T-cell (primary cell): ENCODE measurements around the gene UBQLN4. TPM values are rescaled to one million over a fixed set of nuclear protein-coding genes. Genes with fewer than 3 reads are reported as not detected.

Experiments used
- ATAC-seq, 4 experiments: fragments of 200-7000 bp in 3 of 4; fragments of 150-1000 bp in 1 of 4; cut with Tn5 transposase; replicated peaks in 1 of 4; 1 replicate in 3 of 4; 2 replicates in 1 of 4; pipeline ENCODE4 v1.10.0; 2021; ENCODE audit warnings: moderate library complexity in 3 of 4, mild to moderate bottlenecking in 2 of 4, moderate number of reproducible peaks in 1 of 4
- CTCF ChIA-PET, 2 donors: fragments of 300-600 bp; sonication (Branson Sonifier 250); formaldehyde crosslinking; loops; one replicate each; lab custom pipeline; 2022; ENCODE audit warnings: antibody characterized with exemption in 2 of 2; lab: Charles Lee
- POLR2A ChIA-PET, 2 donors: fragments of 300-600 bp; sonication (Branson Sonifier 250); formaldehyde crosslinking; loops; one replicate each; lab custom pipeline; 2022; ENCODE audit warnings: antibody characterized with exemption in 2 of 2; lab: Charles Lee
- DNase-seq, 35 experiments: peaks; one replicate each; pipeline versions ENCODE4 v3.0.0 to v3.0.0-alpha.2; 2013 to 2023
- H3K27ac ChIP-seq: one replicate; pipeline ENCODE4 v1.5.1; 2013; ENCODE audit warnings: low read length
- H3K27me3 ChIP-seq, 2 experiments: replicated peaks in 1 of 2; 1 replicate in 1 of 2; 2 replicates in 1 of 2; pipeline versions ENCODE4 v1.6.1 to v1.7.0; 2013; ENCODE audit warnings: low read length in 1 of 2, mixed read lengths in 1 of 2; ENCODE audit not compliant: control insufficient read depth in 2 of 2, insufficient read depth in 2 of 2; ENCODE audit errors: extremely low read depth in 1 of 2
- H3K36me3 ChIP-seq, 2 donors: 1 replicate in 1 of 2; 2 replicates in 1 of 2; pipeline versions ENCODE4 v1.6.1 to v1.7.0; 2013; ENCODE audit warnings: low read length in 1 of 2; ENCODE audit not compliant: control insufficient read depth in 2 of 2, insufficient read depth in 1 of 2; ENCODE audit errors: extremely low read depth in 1 of 2
- H3K4me1 ChIP-seq, 2 experiments: 1 replicate in 1 of 2; 2 replicates in 1 of 2; pipeline versions ENCODE4 v1.6.1 to v1.7.0; 2013; ENCODE audit warnings: low read length in 2 of 2, mixed read lengths in 1 of 2; ENCODE audit not compliant: insufficient read depth in 2 of 2, control insufficient read depth in 1 of 2; ENCODE audit errors: extremely low read depth in 1 of 2
- H3K4me3 ChIP-seq, 2 donors: 1 replicate in 1 of 2; 2 replicates in 1 of 2; pipeline versions ENCODE4 v1.5.1 to v1.7.0; 2013; ENCODE audit warnings: mild to moderate bottlenecking in 2 of 2, low read length in 1 of 2, moderate library complexity in 1 of 2; ENCODE audit not compliant: control insufficient read depth in 1 of 2; ENCODE audit errors: extremely low read depth in 1 of 2
- H3K9me3 ChIP-seq: 2 replicates; pipeline ENCODE4 v1.7.0; 2013
- H3K27ac Mint-ChIP-seq, 2 donors: one replicate each; pipeline ENCODE4 v1.8.0; 2020 to 2021; ENCODE audit warnings: mild to moderate bottlenecking in 2 of 2, mixed read lengths in 2 of 2
- H3K27me3 Mint-ChIP-seq, 2 donors: one replicate each; pipeline ENCODE4 v1.8.0; 2021 to 2022; ENCODE audit warnings: mixed read lengths in 2 of 2
- H3K36me3 Mint-ChIP-seq: one replicate; pipeline ENCODE4 v1.8.0; 2021; ENCODE audit warnings: mixed read lengths
- H3K4me1 Mint-ChIP-seq, 3 donors: one replicate each; pipeline ENCODE4 v1.8.0; 2020 to 2022; ENCODE audit warnings: mixed read lengths in 3 of 3, mild to moderate bottlenecking in 1 of 3
- H3K4me3 Mint-ChIP-seq, 3 donors: one replicate each; pipeline ENCODE4 v1.8.0; 2020 to 2022; ENCODE audit warnings: mild to moderate bottlenecking in 3 of 3, mixed read lengths in 3 of 3, moderate library complexity in 3 of 3
- H3K9me3 Mint-ChIP-seq, 3 donors: one replicate each; pipeline ENCODE4 v1.8.0; 2020 to 2022; ENCODE audit warnings: mixed read lengths in 3 of 3
- WGBS: methylation state at CpG from one replicate; pipeline ENCODE4 v1.1.5; 2013; ENCODE audit warnings: missing lambda C conversion rate; ENCODE audit not compliant: insufficient coverage; 5-methylcytosine and 5-hydroxymethylcytosine counted together
- total RNA-seq, 35 experiments: library from RNA in 6 of 35; stranded (reverse) in 6 of 35; fragments of 120-200 nt in 1 of 35; gene quantifications; one replicate each; pipeline versions ENCODE4 v1.2.1 to v1.2.4 and lab custom pipeline; 2013 to 2026

UBQLN4 gene
- total RNA-seq, 5 donors from 2014 or later (not counting 1 experiment from before 2014, with no cell fraction given): 21.9 to 39.6 (median 37.9) TPM

DNA sequence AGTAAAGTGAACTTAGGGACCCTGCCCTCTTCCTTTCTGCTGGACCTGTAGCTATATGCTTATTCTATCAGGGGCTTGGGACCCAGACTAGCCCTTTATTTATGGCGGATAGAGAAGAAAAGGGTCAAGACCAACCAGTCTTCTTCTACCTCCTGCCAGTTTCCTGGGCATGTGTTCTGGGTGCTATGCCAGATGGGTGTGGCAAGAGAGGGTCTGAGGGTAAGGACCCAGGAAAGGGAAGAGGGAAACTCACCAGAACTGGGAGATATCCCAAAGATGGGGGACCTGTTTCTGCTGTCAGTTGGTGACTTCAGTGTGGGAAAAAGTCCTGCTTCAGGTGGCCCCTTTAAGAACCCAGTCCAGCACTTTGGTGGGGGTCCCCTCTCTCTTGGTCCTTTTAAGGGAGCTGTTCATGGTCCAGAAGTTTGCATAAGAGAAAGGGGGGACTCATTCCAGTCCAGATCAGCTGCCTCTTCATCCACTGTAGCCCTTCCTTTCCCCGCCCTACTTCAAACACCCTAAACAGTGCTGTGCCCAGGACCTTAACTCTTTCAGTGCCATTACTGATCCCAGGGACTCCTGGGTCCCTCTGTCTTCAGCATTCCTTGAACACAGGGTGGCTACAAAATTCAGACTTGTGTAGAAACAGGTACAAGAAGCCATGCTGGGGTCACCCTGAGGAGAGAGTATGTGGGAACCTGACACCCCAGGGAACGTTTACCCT is 51.2 kb downstream of the UBQLN4 start:
- WGBS: no CpG with 5 or more reads among the region's 3 CpGs
- Histone ChIP-seq H3K4me3 (no peak overlapping the region), H3K27ac (no peak overlapping the region), H3K36me3 (peaks cover 0 to 4% of the 10 kb centered on the region in 2 donors), H3K27me3 (no peaks in the 10 kb centered on the region), H3K9me3 (no peaks in the 10 kb centered on the region), H3K4me1 (peaks cover 7 to 25% of the 10 kb centered on the region in 2 experiments)
- Mint-ChIP-seq H3K4me1 (peaks cover 14 to 31% (median 21%) of the 10 kb centered on the region in 3 donors), H3K36me3 (no peaks in the 10 kb centered on the region), H3K27me3 (no peaks in the 10 kb centered on the region), H3K9me3 (no peaks in the 10 kb centered on the region), H3K4me3 (no peak overlapping the region), H3K27ac (no peak overlapping the region)
- ATAC-seq (no peak), DNase-seq (no peak)
- ChIA-PET POLR2A (no interaction called here), CTCF (interaction anchor here (0.7 kb wide), 2 partner anchors 191 to 197 kb away, joined by 3 to 5 read pairs; partner anchors contain the start of gene SLC25A44 (in 1 of the 2))

GRCh38 chr1:156001662-156002171 is 51.9 kb downstream of the UBQLN4 start:
- CTCF ChIA-PET: interaction anchor here in 1 of 2 donors (0.7 kb wide), 1 partner anchor 197 kb away, joined by 5 read pairs; no protein-coding TSS in a partner anchor
- no peak for ATAC-seq
- no peak overlapping the region for H3K27ac Mint-ChIP-seq

GRCh38 chr1:156001021-156001661 is 52.5 kb downstream of the UBQLN4 start:
- H3K27me3 Mint-ChIP-seq: no peaks in the 10 kb centered on the region
- DNase-seq (no peak), ATAC-seq (no peak)
- H3K27ac Mint-ChIP-seq: no peak overlapping the region
- 88% methylated on average over 7 of the region's 10 CpGs for whole genome bisulfite sequencing
- H3K27ac ChIP-seq: no peak overlapping the region
- no peaks in the 10 kb centered on the region for H3K36me3 ChIP-seq
- peaks cover 7 to 22% of the 10 kb centered on the region in 2 experiments for H3K4me1 ChIP-seq
- no peaks in the 10 kb centered on the region for H3K9me3 ChIP-seq
- ChIA-PET POLR2A (interaction anchor here in 1 of 2 donors (0.5 kb wide), 1 partner anchor 313 kb away, joined by 5 read pairs; no protein-coding TSS in a partner anchor), CTCF (interaction anchor here (0.5 to 0.6 kb wide), 2 partner anchors 29 to 134 kb away, joined by 3 to 4 read pairs; no protein-coding TSS in a partner anchor)
- H3K4me3 Mint-ChIP-seq: no peak overlapping the region
- H3K4me1 Mint-ChIP-seq: peaks cover 14 to 23% (median 18%) of the 10 kb centered on the region in 3 donors
- no peaks in the 10 kb centered on the region for H3K36me3 Mint-ChIP-seq
- H3K9me3 Mint-ChIP-seq: no peaks in the 10 kb centered on the region
- no peak overlapping the region for H3K4me3 ChIP-seq
- no peaks in the 10 kb centered on the region for H3K27me3 ChIP-seq

More at GRCh38 chr1:156001662-156002171, 51.9 kb downstream of the UBQLN4 start:
- DNase-seq: no peak
- Mint-ChIP-seq H3K4me1 (peaks cover 14 to 26% (median 19%) of the 10 kb centered on the region in 3 donors), H3K27me3 (no peaks in the 10 kb centered on the region), H3K4me3 (no peak overlapping the region), H3K36me3 (no peaks in the 10 kb centered on the region), H3K9me3 (no peaks in the 10 kb centered on the region)
- POLR2A ChIA-PET: no interaction called here
- 100% methylated on average over 2 of the region's 4 CpGs for WGBS
- H3K27ac ChIP-seq: no peak overlapping the region
- peaks cover 0 to 1% of the 10 kb centered on the region in 2 donors for H3K36me3 ChIP-seq
- no peak overlapping the region for H3K4me3 ChIP-seq
- H3K27me3 ChIP-seq: no peaks in the 10 kb centered on the region
- H3K4me1 ChIP-seq: peaks cover 7 to 23% of the 10 kb centered on the region in 2 experiments
- H3K9me3 ChIP-seq: no peaks in the 10 kb centered on the region

DNA sequence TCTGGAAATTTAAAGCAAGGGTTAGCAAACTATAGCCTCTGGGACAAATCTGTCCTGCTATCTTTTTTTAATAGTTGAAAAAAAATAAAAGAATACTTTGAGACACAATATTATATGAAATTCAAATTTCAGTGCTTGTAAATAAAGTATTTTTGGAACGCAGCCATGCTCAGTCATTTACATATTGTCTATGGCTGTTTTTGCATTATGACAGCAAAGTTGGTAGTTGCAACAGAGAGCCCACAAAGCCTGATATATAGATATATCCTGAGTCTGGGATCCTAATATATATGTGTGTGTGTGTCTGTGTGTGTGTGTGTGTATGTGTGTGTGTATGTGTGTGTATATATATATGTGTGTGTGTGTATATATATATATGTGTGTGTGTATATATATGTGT is 53.6 kb downstream of the UBQLN4 start:
- Mint-ChIP-seq H3K27me3 (no peaks in the 10 kb centered on the region), H3K4me1 (peaks cover 6 to 13% (median 10%) of the 10 kb centered on the region in 3 donors)

GRCh38 chr1:155996166-155996565 is 57.4 kb downstream of the UBQLN4 start:
- no peaks in the 10 kb centered on the region for H3K9me3 Mint-ChIP-seq
- H3K4me3 ChIP-seq: no peak overlapping the region
- no peak overlapping the region for H3K27ac Mint-ChIP-seq
- no peaks in the 10 kb centered on the region for H3K4me1 ChIP-seq
- no peak overlapping the region for H3K27ac ChIP-seq
- no peak for DNase-seq
- ATAC-seq: no peak
- no peaks in the 10 kb centered on the region for H3K4me1 Mint-ChIP-seq
- H3K9me3 ChIP-seq: no peaks in the 10 kb centered on the region
- no peaks in the 10 kb centered on the region for H3K27me3 ChIP-seq
- ChIA-PET CTCF (interaction anchor here in 1 of 2 donors (0.6 kb wide), 1 partner anchor 93 kb away, joined by 3 read pairs; no protein-coding TSS in a partner anchor), POLR2A (no interaction called here)
- no peak overlapping the region for H3K4me3 Mint-ChIP-seq
- 0% methylated on average over 1 of the region's 2 CpGs for WGBS
- no peaks in the 10 kb centered on the region for H3K36me3 ChIP-seq
- no peaks in the 10 kb centered on the region for H3K27me3 Mint-ChIP-seq
- H3K36me3 Mint-ChIP-seq: no peaks in the 10 kb centered on the region

More for the DNA sequence above, 53.6 kb downstream of the UBQLN4 start:
- no CpG with 5 or more reads among the region's 1 CpG for WGBS
- no peaks in the 10 kb centered on the region for H3K9me3 Mint-ChIP-seq
- Histone ChIP-seq H3K27me3 (no peaks in the 10 kb centered on the region), H3K4me3 (no peak overlapping the region), H3K27ac (no peak overlapping the region), H3K9me3 (no peaks in the 10 kb centered on the region), H3K36me3 (no peaks in the 10 kb centered on the region), H3K4me1 (peaks cover under 1 to 10% of the 10 kb centered on the region in 2 experiments)
- DNase-seq: no peak
- ChIA-PET CTCF (no interaction called here), POLR2A (no interaction called here)
- H3K4me3 Mint-ChIP-seq: no peak overlapping the region
- no peak overlapping the region for H3K27ac Mint-ChIP-seq
- no peaks in the 10 kb centered on the region for H3K36me3 Mint-ChIP-seq
- no peak for ATAC-seq

DNA sequence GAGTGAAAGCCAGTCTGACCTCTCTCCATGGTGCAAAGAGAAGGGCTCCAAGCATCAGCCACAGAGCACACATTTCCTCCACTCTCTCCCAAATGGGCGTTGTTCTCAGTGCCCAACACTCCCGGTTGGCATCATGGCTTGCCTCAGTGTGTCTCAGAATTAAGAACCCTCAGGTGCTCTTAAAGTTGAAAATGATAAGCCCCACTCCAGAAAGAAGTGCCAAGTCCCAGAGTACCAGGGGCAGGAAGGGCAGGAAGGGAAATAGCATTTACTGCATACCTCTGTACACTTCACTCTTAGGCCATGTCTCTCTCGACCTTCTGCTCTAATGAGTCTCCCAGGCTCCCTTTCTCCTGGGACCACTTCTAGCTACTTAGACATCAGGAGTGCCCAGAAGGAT is 60.0 kb downstream of the UBQLN4 start:
- no peaks in the 10 kb centered on the region for H3K36me3 ChIP-seq
- H3K4me1 ChIP-seq: peaks cover 0 to 13% of the 10 kb centered on the region in 2 experiments
- H3K36me3 Mint-ChIP-seq: no peaks in the 10 kb centered on the region
- H3K27ac Mint-ChIP-seq: peak overlapping the region in 1 of 2 donors; percentile 48
- POLR2A ChIA-PET: no interaction called here
- H3K27ac ChIP-seq: no peak overlapping the region
- no peak overlapping the region for H3K4me3 Mint-ChIP-seq
- H3K4me1 Mint-ChIP-seq: peaks cover 8 to 13% (median 11%) of the 10 kb centered on the region in 3 donors
- 78% methylated on average over 2 of the region's 3 CpGs for WGBS
- H3K4me3 ChIP-seq: no peak overlapping the region
- no peaks in the 10 kb centered on the region for H3K27me3 ChIP-seq
- no peaks in the 10 kb centered on the region for H3K9me3 Mint-ChIP-seq
- no peaks in the 10 kb centered on the region for H3K27me3 Mint-ChIP-seq
- H3K9me3 ChIP-seq: no peaks in the 10 kb centered on the region
- ATAC-seq: no peak
- CTCF ChIA-PET: interaction anchor here in 1 of 2 donors (0.7 kb wide), 1 partner anchor 1104 kb away, joined by 4 read pairs; no protein-coding TSS in a partner anchor
- no peak for DNase-seq
